GM18526 (cell line): ENCODE measurements around the gene PUSL1.

Experiments
- POLR2A ChIP-seq: IDR thresholded peaks from 3 replicates; pipeline ENCODE4 v1.6.1; 2011; ENCODE audit not compliant: insufficient read length; ENCODE audit errors: extremely low read depth

PUSL1 gene

DNA sequence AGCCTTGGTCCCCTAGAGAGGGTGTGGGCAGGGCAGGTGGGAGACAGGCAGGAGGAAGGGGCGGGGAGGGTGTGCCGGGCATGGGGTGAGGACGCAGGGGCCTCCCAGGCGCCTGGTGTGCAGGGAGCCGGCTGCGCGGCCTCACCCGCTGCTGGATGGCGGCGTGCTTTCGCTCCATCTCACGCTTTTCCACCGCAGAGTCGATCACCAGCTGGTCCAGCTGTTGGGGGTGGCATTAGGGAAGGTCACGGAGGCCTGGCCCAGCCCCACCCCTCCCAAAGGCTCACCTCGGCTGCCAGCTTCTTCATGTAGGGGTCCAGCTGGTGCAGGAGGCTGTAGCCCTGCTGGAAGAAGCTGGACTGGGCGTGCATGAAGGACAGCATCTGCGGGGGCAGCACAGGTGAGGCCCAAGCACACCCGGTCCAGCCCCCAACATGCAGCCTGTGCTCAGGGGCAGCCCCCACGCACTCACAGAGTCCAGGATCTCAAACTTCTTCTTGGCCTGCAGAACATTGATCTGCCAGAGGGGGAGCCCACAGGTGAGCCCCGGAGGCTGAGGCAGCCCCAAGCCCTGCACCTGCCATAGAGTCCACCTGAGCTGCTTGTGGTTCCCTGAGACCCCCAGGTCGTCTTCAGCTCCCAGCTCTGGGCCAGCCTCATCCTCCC lies 8.6 kb upstream of the PUSL1 start:
- TF ChIP-seq POLR2A, result no peak

DNA sequence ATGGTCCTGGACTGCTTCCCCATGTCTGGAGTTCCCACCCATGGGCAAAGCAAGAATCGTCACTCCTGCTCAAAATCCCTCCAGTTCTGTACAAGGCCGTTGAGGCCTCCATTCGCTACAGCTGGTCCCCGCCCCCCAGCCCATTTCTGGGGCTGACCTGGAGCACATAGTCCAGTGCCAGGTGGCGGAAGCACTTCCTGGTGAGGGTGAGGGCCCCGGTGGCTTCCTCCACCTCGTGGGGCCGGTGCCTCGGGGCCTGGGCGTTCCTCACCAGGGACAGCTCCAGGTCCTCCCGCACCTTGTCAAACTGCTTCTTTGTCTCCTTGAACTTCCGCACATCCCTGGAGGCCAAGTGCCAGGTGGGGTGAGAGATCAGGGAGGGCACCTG lies 8.1 kb upstream of the PUSL1 start:
- TF ChIP-seq POLR2A, result no peak

DNA sequence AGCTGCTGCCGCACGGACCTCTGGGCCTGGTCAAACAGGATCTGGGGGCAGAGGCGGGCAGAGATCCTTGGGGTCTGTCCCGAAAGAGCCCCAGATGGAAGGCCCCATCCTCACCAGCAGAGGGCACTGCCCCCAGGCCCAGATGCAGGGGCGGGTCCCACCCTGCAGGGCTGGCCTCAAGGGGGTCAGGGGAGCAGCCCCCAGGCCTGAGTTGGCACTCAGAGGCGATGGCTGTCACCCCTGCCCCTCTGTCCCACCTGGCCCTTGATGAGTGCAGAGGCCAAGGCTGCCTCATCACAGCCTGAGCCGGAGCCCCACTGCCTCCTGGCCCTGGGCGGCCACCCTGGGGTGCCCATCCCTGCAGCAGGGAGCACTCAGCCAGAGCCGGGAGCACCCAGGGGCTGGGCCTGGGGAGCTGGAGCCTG lies 6.4 kb upstream of the PUSL1 start:
- no peak for TF ChIP-seq POLR2A

DNA sequence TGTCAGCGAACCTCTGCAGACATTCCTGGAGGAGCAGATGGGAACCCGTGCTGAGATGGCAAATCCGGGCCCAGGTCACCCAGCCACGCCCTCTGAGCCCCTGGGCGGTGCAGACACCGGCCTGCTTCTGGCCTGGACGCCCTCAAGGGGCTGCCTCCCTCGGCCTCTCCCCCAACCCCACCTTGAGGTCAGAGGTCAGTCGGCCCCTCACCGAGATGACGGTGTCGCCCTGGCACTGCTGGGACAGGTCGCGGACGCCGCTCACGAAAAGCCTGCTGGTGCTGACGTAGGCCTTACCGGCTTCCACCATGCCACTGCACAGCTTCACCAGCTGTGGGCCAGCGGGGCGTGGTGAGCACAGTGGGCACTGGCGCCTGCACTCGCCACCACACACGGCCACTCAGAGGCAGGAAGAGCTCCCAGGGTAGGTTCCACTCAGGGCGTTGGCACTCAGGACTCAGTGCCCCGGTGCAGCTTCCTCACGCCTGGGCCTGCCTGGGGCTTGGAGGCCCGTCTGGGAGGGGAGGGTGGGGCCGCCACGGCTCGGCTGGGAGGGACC lies 5.4 kb upstream of the PUSL1 start:
- no peak for TF ChIP-seq POLR2A

DNA sequence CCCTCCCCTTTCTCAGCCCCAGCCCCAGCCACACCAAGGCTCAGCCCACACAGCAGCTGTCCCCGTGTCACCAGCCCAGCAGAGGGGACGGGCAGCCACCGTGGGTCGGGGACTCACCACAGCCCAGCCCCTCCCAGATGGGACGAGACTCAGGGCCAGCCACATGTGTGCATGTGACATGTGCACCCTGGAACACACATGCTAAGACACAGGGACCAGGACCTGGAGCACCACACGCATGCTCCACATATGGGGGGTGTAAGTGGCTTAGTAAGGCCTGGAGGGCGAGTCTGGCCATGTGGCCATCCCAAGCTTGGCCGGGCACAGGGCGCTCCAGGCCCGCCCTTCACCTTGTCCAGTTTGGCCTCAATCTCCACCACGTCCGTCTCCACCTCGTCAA lies 4.7 kb upstream of the PUSL1 start:
- TF ChIP-seq POLR2A, result no peak

DNA sequence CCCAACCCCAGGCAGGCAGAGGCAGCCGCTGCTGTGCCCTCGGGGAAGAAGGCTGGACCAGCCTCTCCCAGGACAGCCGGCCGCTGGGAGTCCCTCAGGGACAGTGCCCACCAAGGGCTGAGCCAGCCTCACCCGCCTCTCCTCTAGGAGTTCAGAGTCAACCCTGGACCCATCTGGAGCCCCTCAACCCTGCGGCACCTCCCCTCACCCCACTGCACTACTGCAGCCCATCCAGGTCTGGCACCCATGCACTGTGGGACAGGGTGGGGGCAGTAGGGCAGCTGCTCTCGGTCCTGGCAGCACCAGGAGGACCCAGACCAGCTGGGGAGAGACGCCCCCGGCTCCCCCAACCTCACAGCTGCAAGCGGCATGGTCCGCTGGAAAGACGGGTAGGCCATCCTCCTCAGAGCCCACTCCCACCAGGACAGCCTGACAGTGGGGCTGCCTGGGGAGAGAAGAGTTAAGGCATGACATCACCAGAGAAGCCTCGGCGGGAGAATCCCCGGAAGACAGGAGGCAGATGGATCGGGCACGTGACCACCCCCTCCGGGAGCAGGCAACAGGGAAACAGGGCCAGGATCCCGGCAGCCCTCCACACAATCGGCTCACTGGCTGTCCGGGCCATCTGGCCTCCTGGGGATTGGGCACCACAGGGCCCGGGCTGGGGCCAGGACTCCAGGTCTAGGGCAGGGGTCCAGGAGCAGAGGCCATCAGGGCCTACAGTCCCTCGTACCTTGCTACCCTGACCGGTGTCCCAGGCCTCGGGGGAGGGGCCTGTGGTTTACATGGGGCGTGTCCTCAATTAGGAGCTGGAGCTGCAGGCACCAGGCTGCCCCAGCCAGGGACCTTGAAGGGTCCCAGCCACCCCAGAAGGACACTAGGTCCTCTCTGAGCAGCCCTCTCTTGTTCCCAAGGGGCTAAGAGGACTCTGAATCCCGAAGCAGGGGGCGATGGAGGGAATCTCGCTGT lies 3.8 kb upstream of the PUSL1 start:
- TF ChIP-seq POLR2A, result no peak

DNA sequence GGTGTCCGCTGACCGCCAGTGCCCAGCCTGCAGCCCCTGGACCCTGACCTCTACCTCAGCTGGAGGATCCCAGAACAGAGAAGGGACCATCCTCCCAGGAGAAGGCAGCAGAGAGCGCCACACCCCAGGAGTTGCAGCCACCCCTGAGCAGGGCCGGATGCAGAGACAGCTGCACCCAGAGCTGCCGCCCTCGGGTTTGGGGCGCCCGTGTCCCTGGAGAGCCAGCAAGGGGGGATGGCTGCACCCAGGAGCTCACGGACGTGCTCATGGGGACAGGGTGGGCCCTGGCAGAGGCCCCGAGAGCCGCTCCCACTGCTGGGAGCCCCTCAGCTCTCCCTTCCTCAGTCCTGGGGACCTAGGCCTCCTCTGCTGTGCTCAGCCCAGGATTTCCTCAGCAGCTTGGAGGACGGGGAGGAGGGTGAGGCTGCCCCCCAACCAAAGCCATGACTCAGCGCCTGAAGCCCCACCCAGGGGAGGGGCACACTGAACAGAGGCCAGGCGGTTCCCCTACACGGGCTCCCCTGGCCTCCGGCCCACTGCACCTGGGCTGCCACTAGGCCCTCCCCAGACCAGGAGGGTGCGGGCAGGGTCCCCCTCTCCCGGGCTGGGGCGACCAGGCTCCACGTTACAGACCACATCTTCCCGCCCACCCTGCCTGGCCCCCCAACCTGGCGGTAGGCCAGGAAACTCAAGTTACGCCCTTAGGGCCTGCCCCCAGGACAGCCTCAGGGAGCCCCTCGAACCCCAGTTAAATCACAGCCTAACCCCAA lies 2.9 kb upstream of the PUSL1 start:
- TF ChIP-seq POLR2A, result peak; percentile 16

DNA sequence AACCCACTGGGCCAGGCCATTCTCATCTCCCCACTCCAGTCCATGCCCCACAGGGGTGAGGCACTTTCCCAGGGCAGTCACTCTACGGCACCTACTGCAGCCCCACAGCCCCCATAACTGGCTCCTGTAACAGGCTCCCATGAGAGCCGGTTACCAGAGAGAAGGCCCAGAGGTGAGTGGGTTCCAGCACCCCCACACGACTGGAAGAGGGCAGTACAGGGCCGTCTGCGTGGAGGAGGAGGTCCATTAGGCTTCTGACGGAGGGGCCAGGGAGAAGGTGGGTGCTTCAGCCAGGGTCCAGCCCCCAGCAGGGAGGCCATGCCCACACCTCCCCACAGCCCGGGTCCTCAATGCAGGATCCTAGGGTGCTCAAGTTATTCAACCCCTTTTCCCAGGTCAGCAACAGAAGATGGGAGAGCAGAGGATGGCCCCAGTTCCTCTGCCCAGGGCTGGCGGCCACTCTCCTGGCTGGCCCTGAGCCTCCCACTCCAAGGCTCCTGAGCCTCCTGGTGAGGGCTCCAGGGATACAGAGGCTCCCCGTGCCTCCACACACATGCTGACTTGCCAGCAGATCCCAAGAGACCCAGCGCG lies 2.2 kb upstream of the PUSL1 start:
- no peak for TF ChIP-seq POLR2A

DNA sequence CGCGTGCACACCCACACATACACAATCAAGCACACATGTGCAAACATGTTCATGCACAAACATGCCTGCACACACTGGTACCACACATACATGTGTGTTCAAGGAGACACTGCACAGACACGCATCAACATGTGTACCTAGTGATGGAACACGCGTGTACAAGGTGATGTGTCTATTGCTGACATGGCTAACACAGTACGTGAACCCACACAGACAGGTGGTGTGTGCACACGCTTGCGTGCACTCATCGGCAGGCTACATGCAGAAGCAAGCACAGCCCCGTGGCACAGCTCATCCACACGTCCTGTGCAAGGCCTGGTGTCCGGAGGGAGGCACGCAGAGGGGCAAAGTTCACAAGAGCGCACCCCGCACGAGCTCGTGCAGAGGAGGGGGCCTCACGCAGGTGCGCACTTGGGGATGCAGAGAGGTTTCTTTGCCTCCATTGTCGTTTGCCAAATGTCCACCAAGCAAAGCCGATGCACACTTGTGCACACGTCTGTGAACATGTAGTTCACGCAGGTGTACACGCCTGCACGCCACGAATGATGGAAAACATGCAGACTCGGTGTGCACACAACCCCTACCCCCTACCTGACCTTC lies 1.6 kb upstream of the PUSL1 start:
- no peak for TF ChIP-seq POLR2A

DNA sequence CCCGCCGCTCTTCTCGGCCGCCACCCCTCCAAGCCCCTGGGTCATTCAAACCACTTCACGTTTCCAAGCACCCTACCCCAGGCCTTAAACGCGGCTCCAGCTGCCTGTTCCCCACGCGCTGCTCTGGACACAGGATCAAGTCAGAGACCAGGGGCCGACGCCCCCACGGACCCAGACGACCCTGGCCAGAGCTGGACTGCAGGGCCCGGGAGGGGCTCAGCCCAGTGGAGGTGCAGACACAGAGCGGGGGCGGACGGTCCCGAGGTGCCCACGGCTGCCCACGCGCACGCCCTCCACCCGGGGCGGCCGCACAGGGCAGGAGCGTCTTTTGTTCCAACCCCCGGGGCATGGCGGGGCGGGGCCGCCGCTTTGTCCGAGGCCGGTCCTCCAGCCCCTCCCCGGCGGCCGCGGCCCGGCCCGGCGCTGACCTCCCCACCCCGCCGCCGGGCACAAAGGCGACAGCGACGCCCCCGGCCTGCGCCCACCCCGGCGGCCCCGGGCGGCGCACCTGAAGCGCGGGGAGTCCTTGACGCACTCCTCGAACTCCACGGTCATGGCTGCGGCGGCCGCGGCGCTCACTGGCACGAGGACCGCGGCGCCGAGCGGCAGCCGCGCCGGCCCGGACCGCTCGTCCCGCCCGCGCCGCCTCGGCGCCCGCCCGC lies 1.0 kb upstream of the PUSL1 start:
- peak; percentile 16 for TF ChIP-seq POLR2A

DNA sequence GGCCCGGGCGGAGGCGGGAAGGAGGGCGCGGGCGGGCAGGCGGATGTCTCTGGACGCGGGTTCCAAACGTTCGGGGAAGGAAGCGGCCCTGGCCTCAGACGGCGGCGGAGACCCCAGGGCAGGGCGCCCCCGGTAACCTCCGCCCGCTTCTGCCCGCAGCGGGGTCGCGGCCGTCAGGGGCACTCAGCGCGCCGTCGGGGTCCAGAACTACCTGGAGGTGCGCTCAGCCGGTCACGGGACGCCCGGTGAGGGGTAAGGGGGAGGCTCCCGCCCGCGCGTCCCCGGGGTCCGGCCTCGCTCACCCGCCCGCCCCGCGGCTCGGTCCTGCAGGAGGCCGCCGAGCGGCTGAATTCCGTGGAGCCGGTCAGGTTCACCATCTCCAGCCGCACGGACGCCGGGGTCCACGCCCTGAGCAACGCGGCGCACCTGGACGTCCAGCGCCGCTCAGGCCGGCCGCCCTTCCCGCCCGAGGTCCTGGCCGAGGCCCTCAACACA lies 406 bp downstream of the PUSL1 start:
- no peak for TF ChIP-seq POLR2A

DNA sequence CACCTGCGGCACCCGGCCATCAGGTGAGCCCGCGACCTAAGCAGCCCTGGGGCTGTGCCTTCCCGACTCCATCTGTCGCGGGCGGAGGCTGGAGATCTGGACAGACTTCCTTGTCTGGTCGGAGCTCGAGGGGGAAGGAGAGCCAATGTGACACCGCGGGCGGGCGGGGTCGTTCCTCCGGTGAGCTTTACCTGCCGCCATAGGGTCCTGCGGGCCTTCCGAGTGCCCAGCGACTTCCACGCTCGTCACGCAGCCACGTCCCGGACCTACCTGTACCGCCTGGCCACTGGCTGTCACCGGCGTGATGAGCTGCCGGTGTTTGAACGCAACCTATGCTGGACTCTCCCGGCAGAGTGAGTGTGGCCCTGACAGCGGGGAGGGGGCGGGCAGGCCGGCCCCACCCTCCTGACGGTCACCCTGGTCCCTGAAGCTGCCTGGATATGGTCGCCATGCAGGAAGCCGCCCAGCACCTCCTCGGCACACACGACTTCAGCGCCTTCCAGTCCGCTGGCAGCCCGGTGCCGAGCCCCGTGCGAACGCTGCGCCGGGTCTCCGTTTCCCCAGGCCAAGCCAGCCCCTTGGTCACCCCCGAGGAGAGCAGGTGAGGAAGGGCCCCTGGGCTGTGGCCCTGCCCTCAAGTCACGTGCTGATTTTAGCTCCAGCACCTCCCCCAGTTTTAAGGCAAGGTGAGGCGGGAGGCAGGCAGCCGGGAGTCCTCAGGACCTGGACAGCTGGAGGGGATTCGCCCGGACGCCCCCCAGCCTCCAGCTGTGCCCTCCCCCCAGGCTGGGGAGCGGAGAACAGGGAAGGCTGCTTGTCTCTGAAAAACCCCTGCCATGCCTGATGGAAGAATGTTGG lies 1.1 kb downstream of the PUSL1 start:
- no peak for TF ChIP-seq POLR2A

DNA sequence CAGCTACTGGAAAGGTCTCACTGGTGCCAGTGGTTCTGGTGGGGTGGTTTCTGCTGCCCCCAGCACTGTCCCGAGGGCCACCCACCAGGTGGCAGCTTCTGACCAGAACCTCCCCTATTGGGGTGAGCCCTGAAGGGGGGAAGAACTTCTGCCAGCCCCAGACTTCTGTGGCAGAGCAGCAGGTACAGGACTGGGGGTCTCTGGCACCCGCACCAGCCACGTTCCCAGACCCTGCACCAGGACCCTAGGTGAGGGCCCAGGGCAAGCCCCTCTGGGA lies 1.6 kb downstream of the PUSL1 start:
- TF ChIP-seq POLR2A, result no peak

DNA sequence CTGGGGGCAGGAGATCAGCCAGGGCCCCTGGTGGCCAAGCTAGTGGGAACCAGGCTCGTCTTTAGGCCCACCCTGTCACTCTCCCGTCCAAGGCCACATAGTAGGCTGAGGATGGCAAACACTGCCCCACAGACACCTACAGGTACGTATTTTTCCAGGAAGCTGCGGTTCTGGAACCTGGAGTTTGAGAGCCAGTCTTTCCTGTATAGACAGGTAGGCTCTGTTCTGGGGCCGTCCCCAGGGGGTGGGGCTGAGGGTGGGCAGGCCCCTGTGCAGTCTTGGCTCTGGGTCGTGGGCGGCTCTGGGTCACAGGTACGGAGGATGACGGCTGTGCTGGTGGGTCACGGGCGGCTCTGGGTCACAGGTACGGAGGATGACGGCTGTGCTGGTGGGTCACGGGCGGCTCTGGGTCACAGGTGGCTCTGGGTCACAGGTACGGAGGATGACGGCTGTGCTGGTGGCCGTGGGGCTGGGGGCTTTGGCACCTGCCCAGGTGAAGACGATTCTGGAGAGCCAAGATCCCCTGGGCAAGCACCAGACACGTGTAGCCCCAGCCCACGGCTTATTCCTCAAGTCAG lies 2.2 kb downstream of the PUSL1 start:
- TF ChIP-seq POLR2A, result no peak
